ENCODE data around the gene RARG.

GRCh38 chr12:53217931-53218307 lies 14.1 kb downstream of the RARG start:
- TF ChIP-seq, protein P1, sequence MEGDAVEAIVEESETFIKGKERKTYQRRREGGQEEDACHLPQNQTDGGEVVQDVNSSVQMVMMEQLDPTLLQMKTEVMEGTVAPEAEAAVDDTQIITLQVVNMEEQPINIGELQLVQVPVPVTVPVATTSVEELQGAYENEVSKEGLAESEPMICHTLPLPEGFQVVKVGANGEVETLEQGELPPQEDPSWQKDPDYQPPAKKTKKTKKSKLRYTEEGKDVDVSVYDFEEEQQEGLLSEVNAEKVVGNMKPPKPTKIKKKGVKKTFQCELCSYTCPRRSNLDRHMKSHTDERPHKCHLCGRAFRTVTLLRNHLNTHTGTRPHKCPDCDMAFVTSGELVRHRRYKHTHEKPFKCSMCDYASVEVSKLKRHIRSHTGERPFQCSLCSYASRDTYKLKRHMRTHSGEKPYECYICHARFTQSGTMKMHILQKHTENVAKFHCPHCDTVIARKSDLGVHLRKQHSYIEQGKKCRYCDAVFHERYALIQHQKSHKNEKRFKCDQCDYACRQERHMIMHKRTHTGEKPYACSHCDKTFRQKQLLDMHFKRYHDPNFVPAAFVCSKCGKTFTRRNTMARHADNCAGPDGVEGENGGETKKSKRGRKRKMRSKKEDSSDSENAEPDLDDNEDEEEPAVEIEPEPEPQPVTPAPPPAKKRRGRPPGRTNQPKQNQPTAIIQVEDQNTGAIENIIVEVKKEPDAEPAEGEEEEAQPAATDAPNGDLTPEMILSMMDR (IDR thresholded peaks at IDR 0.05; ENCODE audit: insufficient read depth, low read length): no peak
- TF ChIP-seq POLR2AphosphoS5 (IDR thresholded peaks at IDR 0.05; ENCODE audit: low read depth) (no peak), GABPA (IDR thresholded peaks at IDR 0.05; ENCODE audit: low read depth) (no peak), SPI1 (IDR thresholded peaks at IDR 0.05; ENCODE audit: borderline replicate concordance, low read depth) (no peak)
